ENCODE measurements around the gene ATG9A.

DNA sequence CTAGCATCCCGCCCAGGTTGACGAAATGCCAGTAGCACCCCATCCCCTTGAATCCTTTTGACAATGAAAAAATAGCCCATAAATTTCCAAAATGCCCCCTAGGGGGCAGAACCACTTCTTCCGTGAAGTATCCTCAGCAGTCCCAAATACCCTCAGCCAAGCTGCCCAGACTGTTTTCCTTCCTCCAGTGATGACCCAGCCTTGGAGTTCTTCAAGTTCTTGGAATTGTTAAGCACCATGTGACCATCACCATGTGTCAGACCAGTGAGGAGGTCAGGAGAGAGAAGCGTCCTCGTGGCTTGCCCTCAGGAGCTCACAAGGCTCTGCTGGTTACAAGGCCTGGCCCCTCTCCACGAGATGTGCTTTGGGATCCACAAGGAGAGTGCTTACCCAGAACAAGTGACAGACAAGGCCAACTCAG, 58.2 kb downstream of the ATG9A start:
- TF ChIP-seq ZFP30 (CRISPR knock-in tag; IDR thresholded peaks at IDR 0.05; ENCODE audit: borderline replicate concordance) (no peak), TAF1 (IDR thresholded peaks at IDR 0.05; ENCODE audit: control insufficient read depth, extremely low read depth, insufficient read depth, low read length, severe bottlenecking) (no peak), CHD2 (IDR thresholded peaks at IDR 0.05; ENCODE audit: low read depth, low read length) (no peak), YY1 (IDR thresholded peaks at IDR 0.05; ENCODE audit: borderline replicate concordance in 1 of 3, control insufficient read depth in 1 of 3, extremely low read depth in 1 of 3, insufficient read depth in 3 of 3, insufficient read length in 1 of 3, insufficient replicate concordance in 2 of 3, low read depth in 1 of 3, low read length in 2 of 3) (no peak), NRF1 (conservative IDR thresholded peaks at IDR 0.05 in 1 of 2, IDR thresholded peaks at IDR 0.05 in 1 of 2) (no peak), TBL1XR1 (IDR thresholded peaks at IDR 0.05; ENCODE audit: low read length in 2 of 2) (no peak), CREB1 (IDR thresholded peaks at IDR 0.05) (no peak), CREB1 (CRISPR knock-in tag; IDR thresholded peaks at IDR 0.05) (no peak), POLR2H (tag; IDR thresholded peaks at IDR 0.05; ENCODE audit: low read depth) (no peak)
- TF ChIP-seq, protein P1, sequence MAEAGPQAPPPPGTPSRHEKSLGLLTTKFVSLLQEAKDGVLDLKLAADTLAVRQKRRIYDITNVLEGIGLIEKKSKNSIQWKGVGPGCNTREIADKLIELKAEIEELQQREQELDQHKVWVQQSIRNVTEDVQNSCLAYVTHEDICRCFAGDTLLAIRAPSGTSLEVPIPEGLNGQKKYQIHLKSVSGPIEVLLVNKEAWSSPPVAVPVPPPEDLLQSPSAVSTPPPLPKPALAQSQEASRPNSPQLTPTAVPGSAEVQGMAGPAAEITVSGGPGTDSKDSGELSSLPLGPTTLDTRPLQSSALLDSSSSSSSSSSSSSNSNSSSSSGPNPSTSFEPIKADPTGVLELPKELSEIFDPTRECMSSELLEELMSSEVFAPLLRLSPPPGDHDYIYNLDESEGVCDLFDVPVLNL (CRISPR knock-in tag; IDR thresholded peaks at IDR 0.05; ENCODE audit: low read depth), result no peak
